Activated gamma-delta T cell treated with anti-CD3 and anti-CD28 coated beads, Interleukin-2, amount 50 U/mL, for 16 hours (primary cell): ENCODE results near the gene MADCAM1.

ENCODE experiments used
- DNase-seq: peaks from one replicate; pipeline ENCODE4 v3.0.0-alpha.2; 2020; ENCODE audit warnings: low read depth

The MADCAM1 gene

DNA sequence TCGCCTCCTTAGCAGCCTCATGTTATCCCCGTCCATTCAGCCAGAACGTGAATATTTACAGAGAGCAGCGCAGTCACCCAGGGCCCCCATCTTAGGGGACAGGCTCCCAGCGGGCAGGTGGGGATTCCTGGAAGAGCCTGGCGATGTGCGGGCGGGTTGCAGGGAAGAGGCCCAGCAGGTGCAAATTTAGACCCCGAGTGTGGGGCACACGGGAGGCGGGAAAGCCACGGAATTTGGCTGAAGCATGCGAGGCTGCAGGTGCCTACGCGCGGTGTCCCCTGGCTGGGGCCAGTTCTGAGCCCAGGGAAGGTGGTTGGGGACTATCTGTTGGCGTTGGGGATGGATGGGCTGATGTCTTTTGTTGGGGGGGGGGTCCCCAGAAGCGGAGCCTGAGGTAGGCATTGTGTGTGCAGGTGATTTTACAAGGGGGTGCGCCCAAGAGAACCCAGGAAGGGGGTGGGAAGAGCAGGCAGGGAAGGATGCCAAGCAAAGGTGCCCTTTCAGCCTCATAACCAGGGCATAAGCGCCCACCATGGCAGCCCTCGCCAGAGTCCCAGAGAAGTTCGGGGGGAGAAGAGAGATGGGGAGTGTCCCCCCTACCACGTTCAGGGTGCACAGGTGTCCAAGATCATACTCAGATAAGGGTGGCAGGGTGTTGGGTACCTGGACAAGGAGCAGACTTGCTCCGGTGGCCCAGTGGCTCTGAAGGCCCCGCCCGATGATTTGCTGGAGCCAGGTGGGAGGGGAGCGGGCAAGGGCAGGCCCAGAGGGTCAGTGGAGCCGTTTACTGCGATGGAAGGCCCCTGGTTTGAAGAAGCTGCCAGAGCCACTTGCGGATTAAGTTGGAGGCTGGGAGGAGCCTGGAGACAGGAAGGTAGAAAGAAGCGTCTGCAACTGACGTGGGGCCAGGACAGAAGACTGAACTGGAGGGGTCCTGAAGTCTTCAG lies 12.2 kb downstream of the MADCAM1 start:
- no peak for DNase-seq

DNA sequence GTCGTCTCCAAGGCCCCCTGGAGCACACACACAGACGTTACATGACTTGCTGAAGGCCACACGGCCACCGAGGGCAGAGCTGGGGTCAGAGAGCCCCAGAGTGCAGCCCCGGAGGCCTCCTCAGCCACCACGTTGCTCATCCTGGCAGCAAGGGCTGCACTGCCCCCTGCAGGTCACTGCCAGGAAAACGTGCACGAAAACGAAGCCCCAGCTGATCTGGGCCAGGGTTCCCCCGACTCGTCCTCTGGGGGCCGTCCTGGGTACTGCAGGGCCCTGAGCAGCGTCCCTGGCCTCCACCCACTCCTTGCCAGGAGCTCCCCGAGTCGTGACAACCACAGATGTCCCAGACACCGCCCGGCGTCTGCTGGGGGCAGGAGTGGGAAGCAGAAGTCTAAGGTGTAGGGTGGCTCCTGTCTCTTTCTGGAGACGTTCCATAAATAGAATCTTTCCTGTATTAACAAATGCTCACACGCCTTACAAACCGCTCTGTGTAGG lies 14.4 kb downstream of the MADCAM1 start:
- DNase-seq, result peak; percentile 88

GRCh38 chr19:511101-511851 lies 15.0 kb downstream of the MADCAM1 start:
- peak; percentile 76 for DNase-seq

- DNase-seq, result no peak
These were observed 16.5 kb downstream of the MADCAM1 start for GRCh38 chr19:512547-513365.

GRCh38 chr19:513368-514165 lies 17.3 kb downstream of the MADCAM1 start:
- DNase-seq, result no peak

DNA sequence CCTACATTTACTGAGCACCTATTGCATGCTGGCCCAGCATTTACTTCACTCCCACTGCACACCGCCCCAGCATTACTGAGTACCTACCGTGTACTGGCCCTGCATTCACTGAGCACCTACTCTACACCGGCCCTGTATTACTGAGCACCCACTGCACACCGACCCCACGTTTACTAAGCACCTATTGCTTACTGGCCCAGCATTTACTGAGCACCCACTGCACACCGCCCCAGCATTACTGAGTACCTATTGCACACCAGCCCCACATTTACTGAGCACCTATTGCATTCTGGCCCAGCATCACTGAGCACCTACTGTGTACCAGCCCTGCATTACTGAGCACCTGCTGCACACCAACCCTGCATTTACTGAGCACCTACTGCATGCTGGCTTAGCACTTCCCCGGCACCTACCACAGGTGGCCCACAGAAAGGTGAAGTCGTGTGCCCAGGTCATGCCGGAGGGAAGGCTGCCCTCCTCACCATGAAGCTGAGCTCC lies 17.9 kb downstream of the MADCAM1 start:
- DNase-seq, result no peak

- no peak for DNase-seq
These were observed 21.7 kb downstream of the MADCAM1 start for GRCh38 chr19:517721-518597.

DNA sequence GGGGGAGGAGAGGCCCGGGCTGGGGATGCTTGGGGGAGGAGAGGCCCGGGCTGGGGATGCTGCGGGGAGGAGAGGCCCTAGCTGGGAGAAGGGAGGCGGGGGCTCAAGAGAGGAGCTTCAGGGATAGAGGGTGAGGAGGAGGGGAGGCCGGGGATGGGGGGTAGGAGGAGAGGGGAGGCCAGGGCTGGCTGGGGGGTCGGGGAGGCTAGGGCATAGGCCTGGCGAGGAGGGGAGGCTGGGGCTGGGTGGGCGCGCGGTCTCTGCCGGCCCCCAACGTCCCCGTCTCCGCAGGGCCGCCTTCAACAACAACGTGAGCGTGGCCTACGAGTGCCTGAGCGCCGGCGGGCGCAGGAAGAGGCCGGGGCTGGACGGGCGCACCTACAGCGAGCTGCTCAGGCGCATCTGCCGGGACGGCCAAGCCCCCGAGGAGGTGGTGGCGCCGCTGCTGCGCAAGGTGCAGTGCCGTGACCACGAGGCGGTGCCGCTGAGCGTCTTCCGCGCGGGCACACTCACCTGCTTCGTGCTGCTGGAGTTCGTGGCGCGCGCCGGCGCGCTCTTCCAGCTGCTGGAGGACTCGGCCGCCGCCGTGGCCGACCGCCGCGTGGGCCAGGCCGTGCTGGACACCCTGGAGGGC lies 22.4 kb downstream of the MADCAM1 start:
- peak; percentile 44 for DNase-seq

GRCh38 chr19:519449-519865 lies 23.2 kb downstream of the MADCAM1 start:
- no peak for DNase-seq

DNA sequence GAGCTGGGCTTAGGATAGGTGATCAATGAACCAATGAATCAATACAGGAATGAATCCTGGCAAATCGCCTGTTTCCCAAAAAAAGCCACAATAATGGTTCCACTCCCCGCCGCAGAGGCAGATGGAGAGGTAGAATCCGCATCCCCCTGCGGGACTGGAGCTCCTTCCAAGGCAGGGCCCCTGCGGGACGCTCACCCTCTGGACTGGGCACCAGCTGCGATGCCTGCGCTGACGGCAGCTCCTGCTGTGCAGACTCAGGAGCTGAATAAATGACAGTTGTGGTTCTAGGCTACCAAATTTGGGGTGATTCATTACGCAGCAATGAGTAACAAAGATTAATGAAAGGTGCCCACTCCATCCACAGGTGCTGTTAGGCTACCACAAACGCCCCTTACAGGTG lies 26.4 kb downstream of the MADCAM1 start:
- no peak for DNase-seq

DNA sequence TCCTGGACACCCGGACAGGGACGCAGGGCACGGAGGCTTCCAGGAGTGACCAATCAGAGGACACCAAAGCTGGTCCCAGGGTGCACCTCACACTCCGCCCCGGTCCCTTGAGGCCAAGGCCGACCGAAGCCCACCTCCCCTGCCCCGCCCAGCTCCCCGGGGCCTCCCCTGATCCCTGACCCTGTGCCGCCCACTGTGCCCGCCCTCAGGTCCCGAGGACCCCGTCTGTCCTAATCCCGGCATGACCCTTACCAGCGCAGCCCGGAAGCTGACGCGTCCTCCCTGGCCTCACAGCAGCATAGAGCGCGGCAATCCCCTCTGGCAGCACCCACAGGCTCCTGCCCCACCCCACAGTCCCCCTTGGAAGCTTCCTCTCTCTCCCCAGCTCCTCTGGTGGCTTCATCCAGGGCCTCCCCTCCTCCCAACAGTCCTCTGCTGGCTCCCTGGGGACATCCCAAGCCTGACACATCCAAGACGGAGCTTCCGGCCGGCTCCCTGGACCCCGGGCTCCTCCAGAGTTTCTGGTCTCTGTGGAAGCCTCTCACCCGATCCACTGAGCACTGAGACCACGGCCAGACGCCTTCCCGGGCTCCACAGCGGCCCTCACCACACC lies 27.9 kb downstream of the MADCAM1 start:
- no peak for DNase-seq

- DNase-seq, result no peak
These were observed 28.7 kb downstream of the MADCAM1 start for GRCh38 chr19:525029-525428.

DNA sequence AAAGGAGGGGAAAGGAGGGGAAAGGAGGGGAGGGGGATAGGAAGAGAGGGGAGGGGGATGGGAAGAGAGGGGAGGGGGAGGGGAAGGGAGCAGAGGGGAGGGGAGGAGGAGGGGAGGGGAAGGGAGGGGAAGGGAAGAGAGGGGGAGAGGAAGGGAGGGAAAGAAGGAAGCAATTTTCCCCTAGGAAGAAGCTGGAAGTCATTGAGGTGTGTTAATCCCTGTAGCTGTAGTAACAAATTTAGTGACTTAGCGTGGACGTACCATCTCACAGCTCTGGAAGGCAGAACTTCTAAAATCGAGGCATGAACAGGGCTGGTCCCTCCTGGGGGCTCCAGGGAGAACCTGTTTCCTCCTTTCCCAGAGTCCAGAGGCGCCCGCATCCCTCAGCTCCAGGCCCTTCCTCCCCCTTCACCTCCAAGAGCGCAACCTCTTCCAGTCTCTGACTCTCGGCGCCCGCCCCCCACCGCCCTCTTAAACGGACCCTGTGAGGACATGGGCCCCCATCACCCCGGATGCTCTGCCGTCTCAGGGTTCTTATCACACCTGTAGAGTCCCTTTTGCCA lies 29.7 kb downstream of the MADCAM1 start:
- DNase-seq, result no peak

- DNase-seq, result no peak
These were observed 34.1 kb downstream of the MADCAM1 start for GRCh38 chr19:530134-531008.

GRCh38 chr19:531009-531752 lies 34.9 kb downstream of the MADCAM1 start:
- peak; percentile 71 for DNase-seq

GRCh38 chr19:531753-532560 lies 35.7 kb downstream of the MADCAM1 start, which contains the start of gene CDC34:
Gene CDC34 (plus strand): TSS chr19:531760. CDS start chr19:531932, 172 bp downstream.
- no peak for DNase-seq
